GM12873 (cell line): ENCODE measurements around the gene HDAC9.

ENCODE experiments used
- TF ChIP-seq, protein P1 (sequence below): IDR thresholded peaks from 2 replicates; pipeline ENCODE4 v1.5.1; 2012; ENCODE audit warnings: low read depth, mild to moderate bottlenecking, moderate library complexity, low read length, control low read depth; ENCODE audit not compliant: insufficient read depth; ENCODE audit errors: missing control alignments

HDAC9 gene

GRCh38 chr7:18473119-18473518, 22.4 kb upstream of the HDAC9 start:
- TF ChIP-seq, protein P1, sequence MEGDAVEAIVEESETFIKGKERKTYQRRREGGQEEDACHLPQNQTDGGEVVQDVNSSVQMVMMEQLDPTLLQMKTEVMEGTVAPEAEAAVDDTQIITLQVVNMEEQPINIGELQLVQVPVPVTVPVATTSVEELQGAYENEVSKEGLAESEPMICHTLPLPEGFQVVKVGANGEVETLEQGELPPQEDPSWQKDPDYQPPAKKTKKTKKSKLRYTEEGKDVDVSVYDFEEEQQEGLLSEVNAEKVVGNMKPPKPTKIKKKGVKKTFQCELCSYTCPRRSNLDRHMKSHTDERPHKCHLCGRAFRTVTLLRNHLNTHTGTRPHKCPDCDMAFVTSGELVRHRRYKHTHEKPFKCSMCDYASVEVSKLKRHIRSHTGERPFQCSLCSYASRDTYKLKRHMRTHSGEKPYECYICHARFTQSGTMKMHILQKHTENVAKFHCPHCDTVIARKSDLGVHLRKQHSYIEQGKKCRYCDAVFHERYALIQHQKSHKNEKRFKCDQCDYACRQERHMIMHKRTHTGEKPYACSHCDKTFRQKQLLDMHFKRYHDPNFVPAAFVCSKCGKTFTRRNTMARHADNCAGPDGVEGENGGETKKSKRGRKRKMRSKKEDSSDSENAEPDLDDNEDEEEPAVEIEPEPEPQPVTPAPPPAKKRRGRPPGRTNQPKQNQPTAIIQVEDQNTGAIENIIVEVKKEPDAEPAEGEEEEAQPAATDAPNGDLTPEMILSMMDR = no peak

- TF ChIP-seq, protein P1 = no peak
Observed at GRCh38 chr7:18474944-18475343, 20.6 kb upstream of the HDAC9 start.

- TF ChIP-seq, protein P1 = no peak
Observed at GRCh38 chr7:18475488-18475887, 20.1 kb upstream of the HDAC9 start.

GRCh38 chr7:18481776-18482175, 13.8 kb upstream of the HDAC9 start:
- TF ChIP-seq, protein P1 = no peak

DNA sequence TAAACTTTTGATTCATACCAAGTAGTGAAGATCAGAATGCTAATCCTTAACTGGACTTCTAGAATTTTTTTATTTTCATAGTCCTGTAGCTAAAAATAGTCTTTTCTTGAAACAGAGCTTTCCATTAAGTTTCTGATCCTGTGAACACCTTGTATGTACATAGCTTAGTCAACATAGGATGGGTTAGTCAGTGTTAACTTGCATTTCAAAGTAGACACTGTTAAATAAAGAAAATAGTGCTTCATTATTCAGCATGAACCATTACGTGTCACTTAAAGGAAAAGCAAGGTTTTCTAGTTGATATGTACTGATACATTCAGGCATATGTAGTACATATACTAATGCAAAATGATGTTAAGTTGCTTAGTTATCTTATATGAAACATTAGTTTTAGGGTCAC, 7.5 kb upstream of the HDAC9 start:
- TF ChIP-seq, protein P1 = no peak

DNA sequence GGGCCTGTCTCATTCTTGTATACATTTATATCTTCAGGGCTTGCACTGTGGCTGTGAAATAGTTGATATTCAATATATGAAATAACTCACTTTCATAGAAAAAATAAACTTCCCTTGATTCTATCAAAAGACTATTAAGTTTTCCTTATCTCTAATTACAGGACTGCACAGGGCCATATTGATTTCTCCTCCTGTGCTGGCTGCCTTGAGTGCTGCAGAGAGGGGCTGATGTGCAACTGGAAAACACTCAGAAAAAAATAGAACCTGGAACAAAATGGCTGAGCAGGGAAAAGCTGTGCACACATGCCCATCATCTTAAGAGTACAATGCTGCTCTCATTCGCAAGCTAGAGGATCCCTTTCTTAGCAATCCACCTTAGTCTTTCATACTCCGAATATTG, 5.9 kb upstream of the HDAC9 start:
- TF ChIP-seq, protein P1 = no peak

- TF ChIP-seq, protein P1 = no peak
Observed at GRCh38 chr7:18491871-18492270, 3.7 kb upstream of the HDAC9 start.

DNA sequence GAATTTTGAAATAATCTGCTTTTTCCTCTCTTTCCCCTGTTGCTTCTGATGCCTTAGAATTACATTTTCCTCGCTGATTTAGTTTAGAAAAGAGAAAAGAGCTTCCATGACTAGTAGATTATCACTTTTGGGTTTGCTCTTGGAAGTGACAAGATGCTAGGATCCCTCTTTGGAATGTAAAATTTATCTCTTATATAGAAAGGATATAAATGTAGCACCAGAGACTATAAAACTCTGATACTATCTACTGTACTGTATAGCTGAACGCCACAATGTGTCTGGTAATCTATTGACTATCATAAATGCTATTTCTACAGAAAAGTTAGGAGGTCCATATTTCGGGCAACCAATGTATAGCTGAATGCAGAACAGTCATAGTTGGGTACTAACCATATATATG, 1.1 kb upstream of the HDAC9 start:
- TF ChIP-seq, protein P1 = no peak
